KOPT-K1 (cell line): ENCODE measurements around the gene RASSF8.

ENCODE experiments used
- H3K27ac ChIP-seq: fragments of 200-600 bp; sonication (generic); 2 replicates; pipeline ENCODE4 v1.5.1; 2016; ENCODE audit warnings: antibody characterized with exemption, mild to moderate bottlenecking, low read depth, low read length; ENCODE audit not compliant: poor library complexity, severe bottlenecking
- H3K36me3 ChIP-seq: fragments of 200-600 bp; sonication (generic); 2 replicates; pipeline ENCODE4 v1.5.1; 2017; ENCODE audit warnings: antibody characterized with exemption, mild to moderate bottlenecking, low read length, moderate library complexity; ENCODE audit not compliant: insufficient read depth
- H3K9me3 ChIP-seq: fragments of 200-600 bp; sonication (generic); 2 replicates; pipeline ENCODE4 v1.5.1; 2017; ENCODE audit warnings: antibody characterized with exemption, low read length, mild to moderate bottlenecking; ENCODE audit not compliant: insufficient read depth, poor library complexity, severe bottlenecking

Gene RASSF8

DNA sequence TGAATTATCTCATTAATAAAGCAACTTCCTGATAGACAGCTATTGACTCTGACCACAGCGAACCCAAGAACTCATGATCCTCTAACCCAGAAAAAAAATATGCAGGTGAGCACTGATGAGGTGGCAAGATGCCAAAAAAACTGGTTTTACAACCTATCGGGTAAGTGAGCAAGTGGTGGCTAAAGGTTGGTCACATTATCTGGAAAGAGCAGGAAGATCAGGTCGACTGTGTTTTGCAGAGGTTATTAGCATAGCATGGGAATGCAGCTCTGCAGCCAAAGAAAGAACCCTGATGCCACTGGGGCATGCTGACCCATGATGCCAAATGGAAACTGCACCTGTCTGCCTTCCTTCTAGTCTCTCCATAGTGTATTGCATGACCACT, 142.9 kb downstream of the RASSF8 start:
- Histone ChIP-seq H3K9me3 (no peaks in the 10 kb centered on the region), H3K27ac (no peak overlapping the region), H3K36me3 (no peaks in the 10 kb centered on the region)

DNA sequence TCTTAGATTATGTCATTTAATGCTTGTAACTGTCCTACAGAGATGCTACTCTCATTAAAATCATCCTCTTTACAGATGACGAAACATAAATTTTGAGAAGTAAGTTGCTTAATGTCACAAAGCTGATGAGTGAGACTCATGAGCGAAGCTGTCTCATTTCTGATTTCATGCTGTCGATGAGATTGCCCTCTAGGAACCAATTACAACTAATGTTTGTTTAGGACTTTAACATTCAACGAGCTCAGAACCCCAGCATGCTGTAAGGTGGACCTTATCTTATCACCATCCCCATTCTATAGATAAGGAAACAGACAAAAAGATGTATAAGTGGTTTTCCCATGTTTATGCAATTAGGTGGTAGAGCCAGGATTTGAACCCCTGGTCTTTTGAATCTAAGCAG, 143.3 kb downstream of the RASSF8 start:
- no peaks in the 10 kb centered on the region for H3K9me3 ChIP-seq

DNA sequence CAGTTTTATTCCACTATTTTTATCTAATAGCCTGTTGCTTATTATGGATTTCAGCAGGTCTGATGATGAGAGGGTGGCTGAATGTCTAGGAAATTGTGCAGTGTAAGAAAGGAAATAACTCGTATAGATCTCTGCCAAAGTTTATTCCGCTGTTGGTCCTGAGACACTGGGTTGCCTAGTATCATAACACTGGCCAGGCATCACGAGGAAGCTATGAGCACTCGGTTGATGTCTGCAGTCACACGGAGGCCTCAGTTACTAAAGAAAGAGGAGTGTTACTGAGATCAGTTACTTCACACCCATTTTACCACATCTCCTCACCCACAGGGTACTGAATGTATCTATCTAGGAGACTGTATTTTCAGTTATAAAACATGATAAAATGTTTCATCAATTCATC, 144.5 kb downstream of the RASSF8 start:
- no peaks in the 10 kb centered on the region for H3K9me3 ChIP-seq
- H3K27ac ChIP-seq = no peak overlapping the region
- H3K36me3 ChIP-seq = no peaks in the 10 kb centered on the region

More for the DNA sequence above, 143.3 kb downstream of the RASSF8 start:
- H3K36me3 ChIP-seq = no peaks in the 10 kb centered on the region
- no peak overlapping the region for H3K27ac ChIP-seq

DNA sequence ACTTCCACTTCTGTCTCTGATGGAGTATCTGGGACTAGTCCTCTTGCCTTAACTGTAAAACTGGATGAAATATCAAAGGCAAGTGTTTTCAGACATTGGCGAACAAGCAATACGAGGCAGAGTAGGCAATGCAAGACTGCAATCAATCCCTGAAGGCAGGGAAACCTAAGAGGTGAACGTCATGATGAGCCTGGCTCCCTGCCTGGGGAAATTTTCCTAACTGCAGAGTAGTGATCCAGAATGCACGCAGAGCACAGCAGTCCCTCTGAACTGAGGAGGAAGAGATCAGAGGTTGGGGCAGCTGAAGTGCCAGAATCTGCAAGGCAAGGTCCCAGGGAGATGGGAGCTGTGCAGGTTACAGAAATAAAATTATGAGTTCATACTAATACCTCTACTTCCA, 147.9 kb downstream of the RASSF8 start:
- H3K27ac ChIP-seq = no peak overlapping the region
- no peaks in the 10 kb centered on the region for H3K9me3 ChIP-seq

DNA sequence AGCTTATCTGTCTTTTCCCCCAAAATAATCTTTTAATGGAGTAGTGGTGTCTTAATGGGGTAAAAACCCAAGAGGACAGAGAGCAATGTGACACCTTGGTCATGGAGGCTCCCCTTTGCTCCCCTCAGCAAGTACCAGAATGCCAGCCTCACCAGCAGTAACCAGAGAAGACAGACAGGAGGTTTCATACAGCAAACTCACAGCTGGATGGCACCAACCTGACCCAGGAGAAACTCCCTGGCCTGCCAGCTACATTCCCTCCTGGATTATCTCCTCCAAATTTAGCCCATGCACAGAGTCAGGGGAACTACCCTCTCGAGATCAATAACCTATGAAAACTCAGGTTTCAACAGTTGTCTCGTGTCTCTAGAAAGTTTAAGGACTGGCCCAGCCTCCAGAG, 150.4 kb downstream of the RASSF8 start:
- Histone ChIP-seq H3K27ac (no peak overlapping the region), H3K36me3 (no peaks in the 10 kb centered on the region), H3K9me3 (no peaks in the 10 kb centered on the region)

More for the DNA sequence above, 147.9 kb downstream of the RASSF8 start:
- no peaks in the 10 kb centered on the region for H3K36me3 ChIP-seq

DNA sequence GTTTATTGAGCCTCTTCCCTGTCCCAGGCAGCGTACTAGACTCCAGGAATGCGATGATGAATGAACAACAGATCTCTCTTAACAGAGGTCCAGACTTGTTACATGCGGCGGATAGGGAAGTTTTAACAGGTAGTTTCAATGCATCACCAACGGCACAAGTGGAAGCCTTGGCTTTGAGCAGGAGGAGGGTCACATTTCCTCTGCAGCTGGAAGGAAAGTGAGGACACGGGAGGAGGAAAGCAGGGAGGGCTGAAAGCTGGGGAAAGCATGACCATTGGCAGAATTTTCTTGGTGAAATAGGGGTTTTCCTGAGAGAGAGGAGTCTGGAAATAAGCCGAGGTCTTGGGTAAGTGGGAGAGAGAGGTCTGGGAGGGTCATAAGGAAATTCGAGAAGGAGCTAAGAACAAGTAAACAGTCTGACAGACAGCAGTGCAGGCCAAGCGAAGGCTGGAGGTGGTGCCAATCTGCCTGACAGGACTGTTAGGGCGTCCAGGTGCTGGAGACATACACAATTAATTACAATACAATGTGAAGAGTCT, 150.9 kb downstream of the RASSF8 start:
- Histone ChIP-seq H3K27ac (no peak overlapping the region), H3K9me3 (no peaks in the 10 kb centered on the region), H3K36me3 (no peaks in the 10 kb centered on the region)

DNA sequence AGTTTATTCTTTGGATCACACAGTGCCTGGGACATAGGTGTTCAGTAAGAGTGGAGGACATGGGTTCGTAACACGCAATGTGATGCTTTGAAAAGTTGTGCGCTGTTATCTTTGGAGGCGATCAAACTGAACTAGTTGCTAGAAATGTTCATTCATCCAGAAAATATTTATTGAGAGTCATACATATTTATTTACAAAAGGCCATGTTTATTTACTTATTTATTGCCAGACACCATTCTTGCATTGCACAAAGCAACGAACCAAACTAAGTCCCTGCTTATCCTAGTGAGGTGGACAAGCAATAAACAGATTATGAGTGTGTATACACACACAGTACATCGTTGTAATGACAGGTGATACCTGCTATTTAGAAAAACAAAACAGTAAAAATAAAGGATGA, 153.8 kb downstream of the RASSF8 start:
- no peaks in the 10 kb centered on the region for H3K9me3 ChIP-seq
- no peak overlapping the region for H3K27ac ChIP-seq
- H3K36me3 ChIP-seq = no peaks in the 10 kb centered on the region

DNA sequence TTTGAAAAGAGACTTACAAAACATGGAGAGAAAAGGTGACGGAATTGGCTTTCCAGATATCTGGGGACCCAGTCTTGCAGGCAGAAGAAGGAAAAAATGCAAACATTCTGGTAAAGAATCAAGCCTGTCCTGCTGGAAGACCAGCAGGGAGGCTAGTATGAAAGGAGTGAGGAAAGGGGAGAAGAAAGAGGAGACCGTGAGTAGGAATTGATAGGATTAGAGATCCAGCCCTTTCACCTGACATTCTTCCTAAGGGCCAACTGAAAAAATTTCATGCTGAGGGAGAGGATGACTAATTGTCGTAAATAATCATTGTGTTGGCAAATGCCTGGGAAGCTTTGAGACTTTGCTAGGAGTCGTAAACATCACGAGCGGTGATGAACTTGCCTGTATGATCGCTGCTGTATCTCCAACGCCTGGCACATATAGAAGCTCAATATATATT, 154.2 kb downstream of the RASSF8 start:
- no peaks in the 10 kb centered on the region for H3K9me3 ChIP-seq
- H3K36me3 ChIP-seq = no peaks in the 10 kb centered on the region
- H3K27ac ChIP-seq = no peak overlapping the region

DNA sequence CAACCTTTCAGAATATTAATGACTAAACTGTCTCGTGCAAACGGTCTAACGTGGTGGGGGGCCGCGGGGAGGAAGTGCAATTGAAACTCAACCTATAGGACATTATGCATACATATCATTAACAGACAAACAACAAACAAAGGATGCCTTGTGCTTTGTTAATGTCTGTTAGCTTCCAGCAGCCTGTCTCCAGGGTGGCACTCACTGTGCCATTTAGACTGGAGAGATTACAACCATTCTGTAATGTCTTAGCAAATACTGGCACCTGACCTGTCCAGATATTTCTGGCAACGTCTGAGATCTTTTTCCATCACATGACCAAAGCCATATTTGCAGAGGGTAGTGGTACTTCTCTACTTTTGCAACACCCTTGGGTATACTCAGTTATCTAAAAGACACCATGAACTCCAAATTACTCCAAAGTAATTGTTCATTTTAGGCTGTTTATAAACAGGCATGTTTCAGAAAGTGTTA, 154.7 kb downstream of the RASSF8 start:
- Histone ChIP-seq H3K9me3 (no peaks in the 10 kb centered on the region), H3K36me3 (no peaks in the 10 kb centered on the region), H3K27ac (no peak overlapping the region)

DNA sequence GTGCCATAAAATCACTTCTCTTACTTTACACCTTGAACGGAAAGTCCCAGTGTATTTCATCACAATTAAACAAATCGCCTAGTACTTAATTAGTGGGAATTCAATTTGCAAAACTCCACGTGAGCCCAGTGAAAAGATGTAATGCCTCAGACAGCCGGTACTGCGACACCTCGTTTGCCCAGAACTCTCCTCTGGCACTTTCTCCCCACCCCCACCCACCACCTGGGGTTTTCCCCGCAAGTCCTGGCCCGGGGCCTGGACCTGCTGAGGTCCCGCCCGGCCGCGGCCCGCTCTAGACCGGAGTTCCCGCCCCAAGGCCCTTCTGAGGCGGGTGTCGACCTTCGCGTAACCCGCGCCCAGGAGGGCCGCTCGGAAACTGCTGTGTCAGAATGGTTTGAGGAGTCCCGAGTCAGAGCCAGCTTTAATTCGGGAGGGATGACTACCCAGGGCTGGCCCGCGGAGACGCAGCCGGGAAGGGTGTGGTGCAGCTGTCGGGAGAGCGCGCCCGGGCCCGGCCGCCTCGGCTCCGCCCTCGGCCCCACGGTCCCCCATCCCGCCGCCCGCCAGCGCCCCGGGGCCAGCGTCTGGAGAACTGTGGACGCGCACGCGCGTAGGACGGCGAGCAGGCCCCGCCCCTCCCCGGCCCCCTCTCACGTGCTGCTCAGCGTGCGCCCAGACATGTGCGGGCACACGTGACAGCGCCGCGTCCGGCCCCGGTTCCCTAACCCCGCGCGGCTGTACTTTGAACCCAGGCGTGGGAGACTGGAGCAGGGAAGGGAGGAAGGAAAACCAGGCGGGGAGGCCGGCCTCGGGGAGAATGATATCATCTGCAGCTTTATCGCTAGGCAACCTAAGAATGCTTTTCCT, 155.6 kb downstream of the RASSF8 start:
- Histone ChIP-seq H3K27ac (no peak overlapping the region), H3K9me3 (no peaks in the 10 kb centered on the region), H3K36me3 (no peaks in the 10 kb centered on the region)

DNA sequence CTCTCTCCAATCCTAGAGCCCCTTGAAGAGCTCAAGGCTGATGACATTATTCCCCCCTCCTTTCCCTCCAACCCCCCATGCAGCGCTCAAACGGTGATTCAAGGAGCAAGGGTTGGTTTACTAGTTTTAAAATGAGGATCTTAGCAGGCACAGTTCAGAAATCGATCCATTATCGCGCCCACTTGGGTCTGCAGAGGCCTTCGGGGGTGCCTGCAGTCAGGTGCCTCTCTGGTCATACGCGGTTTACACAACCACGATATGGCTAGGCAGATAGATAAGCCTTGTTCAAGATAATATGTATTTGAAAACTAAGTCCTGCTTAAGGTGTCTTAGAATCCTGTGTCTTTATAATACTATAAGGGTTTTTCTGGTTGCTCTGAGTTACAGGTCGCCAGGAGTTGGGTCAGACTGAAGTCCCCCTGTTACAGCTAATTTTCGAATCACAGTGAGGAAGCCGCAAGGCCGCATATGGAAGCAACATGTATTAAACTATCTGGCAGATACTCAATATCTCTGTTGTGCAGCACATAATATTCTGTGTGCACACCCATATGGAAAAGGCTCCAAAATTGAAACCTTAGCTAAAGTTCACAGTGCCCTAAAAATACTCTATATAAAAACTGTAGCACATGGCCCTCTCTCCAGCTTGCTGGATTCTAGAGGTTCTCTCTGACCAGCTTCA, 156.4 kb downstream of the RASSF8 start:
- no peaks in the 10 kb centered on the region for H3K36me3 ChIP-seq
- no peak overlapping the region for H3K27ac ChIP-seq
- no peaks in the 10 kb centered on the region for H3K9me3 ChIP-seq

DNA sequence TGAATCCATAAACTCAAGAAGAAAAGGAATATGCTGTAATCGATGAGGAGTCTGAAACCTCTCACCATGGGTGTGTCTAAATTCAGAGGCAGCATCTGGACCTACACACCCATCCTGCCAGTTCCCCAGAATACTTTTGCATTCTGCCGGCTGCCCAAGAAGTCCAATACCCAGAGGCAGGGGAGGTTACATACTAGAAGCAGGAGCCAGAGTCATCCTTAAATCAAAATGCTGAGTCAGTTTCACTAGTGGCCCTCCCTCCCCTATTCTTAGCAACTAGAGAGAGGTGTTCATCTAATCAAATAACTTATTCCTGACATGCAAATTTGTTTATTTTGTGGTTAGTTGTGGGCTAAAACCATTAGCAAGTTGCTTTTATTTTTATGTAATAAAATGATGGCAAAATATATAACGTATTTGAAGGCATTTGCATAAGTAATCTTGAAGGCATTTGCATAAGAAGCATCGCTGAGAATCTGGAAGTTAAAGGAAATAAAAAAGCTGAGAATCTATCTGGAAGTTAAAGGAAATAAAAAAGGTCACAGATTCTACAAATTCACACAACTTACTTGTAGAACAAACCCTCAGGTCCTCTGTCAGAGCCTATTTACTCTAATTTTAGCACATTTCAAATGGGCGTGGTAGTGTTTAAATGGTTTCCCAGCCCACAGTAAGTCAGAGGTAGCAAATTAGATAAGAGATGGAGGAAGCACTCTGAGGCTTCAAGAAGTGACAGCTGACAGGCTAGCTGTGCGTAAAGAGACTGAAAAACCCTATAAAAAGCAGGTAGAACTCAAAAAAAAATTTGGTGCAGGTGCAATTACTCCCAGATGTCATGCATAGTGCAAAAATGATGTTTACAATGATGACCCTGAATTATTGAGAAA, 158.6 kb downstream of the RASSF8 start:
- Histone ChIP-seq H3K36me3 (no peaks in the 10 kb centered on the region), H3K27ac (no peak overlapping the region), H3K9me3 (no peaks in the 10 kb centered on the region)

DNA sequence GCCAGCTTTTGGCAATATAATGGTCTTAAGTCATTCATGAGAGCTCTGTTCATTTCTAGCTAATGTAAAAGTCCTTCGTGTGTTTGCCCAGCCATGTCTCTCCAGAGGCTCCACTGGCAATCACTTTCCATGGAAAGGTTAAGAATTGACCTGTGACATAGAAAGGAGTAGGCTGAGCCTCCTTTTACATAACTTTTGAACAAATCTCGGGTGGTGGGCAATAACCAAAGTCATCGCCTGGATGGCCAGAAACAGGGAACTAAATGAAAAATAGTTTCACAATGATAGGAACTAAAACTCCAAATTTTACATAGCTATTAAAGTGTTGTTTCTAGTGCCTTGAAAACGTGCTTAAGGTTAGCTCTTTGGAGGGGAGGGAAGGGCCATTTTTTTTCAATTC, 159.8 kb downstream of the RASSF8 start:
- Histone ChIP-seq H3K36me3 (no peaks in the 10 kb centered on the region), H3K27ac (no peak overlapping the region), H3K9me3 (no peaks in the 10 kb centered on the region)

DNA sequence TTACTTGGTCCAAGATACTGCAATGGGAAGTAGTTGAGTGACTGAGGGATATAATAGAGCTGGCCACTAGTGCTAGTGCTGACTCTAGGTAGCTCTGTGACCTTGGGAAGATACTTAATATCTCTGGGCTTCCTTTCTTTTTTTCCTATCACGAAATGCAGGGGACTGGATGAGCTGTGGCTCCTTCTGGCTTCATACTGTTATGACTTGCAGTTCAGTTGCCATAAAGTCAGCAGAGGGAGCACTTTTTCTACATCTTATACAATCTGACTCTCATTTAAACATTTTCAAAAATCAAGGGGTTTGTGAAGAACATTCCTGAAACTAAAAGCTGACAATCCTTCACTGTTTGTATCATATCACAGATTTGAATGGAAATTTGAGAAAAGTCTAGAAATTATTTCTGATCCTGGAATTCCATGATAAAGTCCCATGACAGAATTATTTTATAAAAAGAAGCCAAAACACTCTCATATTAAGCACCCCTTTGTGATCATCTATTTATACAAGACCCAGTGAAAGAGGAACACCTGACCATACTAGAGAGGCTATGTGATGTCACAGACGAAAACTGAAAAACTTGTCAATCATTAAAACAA, 161.0 kb downstream of the RASSF8 start:
- H3K36me3 ChIP-seq = no peaks in the 10 kb centered on the region
- no peaks in the 10 kb centered on the region for H3K9me3 ChIP-seq
- H3K27ac ChIP-seq = no peak overlapping the region
